Iris pigment epithelial cell (primary cell): ENCODE results near the gene NUDT16L1.

Source experiments
- DNase-seq: peaks from one replicate; pipeline ENCODE4 v3.0.0-alpha.2; 2011; ENCODE audit warnings: low read depth

Gene NUDT16L1

DNA sequence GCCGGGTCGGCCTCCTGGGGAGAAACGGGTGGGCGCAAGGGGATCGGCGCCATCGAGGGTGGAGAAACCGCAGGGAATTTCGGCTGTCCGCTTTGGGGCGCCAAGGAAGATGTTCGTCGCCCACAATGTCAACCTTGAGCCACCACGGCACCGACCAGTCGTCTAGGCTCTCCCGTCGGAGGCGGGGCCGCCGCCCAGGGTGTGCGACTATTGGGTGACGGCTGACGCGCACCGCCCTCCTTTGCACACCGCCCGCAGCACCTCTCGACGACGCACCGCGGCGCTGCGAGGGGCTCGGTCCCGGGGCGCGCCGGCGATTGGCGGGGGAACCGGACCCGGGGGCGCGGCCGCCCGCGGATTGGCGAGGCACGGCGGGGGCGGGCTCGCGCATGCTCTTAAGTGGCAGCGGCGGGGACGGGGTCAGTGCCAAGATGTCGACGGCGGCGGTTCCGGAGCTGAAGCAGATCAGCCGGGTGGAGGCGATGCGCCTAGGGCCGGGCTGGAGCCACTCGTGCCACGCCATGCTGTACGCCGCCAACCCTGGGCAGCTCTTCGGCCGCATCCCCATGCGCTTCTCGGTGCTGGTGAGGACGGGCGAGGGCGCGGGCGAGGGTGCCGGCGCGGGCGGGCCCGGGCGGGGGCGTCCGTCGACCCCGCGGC lies at the start of gene NUDT16L1:
NUDT16L1 (plus strand) TSS at position 267 of the 660 bp plus-strand sequence; CDS start at position 432, 165 bp downstream.
- DNase-seq: peak; percentile 95

DNA sequence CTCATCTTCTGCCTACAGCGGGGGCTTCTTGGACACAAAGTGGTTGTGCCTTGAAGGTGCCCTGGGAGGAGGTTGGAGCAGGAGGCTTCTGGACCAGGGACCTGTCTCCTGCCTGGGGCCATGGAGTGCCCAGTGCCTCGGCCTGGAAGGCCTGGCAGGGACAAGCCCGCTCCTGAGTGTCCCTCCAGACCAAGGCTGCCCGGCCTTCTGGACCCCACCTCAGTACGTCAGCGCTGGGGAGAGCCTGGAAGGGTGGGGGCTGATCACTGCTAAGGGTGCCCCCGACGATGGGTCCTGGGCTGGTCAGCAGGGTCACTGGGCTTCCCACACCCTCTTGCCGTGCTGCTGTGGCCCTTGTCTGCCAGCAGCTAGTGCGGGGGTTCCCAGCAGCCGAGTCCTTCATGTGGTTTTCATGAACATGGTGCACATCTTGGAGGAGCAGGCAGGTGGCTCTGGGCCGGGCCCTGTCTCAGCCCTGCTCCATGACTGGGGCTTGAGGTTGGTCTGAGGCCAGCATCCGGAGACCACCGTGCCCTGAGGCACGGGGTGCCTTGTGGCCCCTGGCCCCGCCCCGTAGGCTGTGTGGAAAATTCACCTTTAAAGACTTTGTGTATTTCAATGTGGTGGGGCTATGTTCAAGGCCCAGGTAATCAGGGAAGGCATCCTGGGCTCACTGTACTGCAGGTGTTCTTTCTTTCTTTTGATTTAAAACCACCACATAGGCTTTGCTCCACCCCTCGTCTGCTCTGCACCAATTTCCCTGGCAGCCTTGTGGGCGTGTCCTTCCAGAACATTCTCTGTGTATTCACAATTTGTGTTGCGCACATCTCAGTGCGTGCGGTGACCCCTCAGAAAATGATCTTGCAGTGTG lies 46.4 kb upstream of the NUDT16L1 start:
- no peak for DNase-seq

DNA sequence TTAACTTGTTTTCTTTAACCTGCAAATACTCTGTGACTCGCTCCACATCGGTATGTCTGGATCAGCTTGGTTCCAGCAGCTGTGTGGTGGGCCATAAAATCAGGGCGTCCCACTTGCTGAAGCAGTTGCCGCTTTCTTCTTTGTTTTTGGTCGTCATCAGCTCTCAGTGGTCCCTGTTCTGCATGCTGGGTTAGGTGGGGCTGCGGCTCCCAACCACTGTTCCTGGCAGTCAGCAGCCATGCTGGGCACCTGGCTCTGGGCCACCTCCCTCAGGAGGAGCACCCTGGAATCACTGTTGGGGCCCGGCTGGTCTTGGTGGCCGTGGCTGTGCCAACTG lies 45.8 kb upstream of the NUDT16L1 start:
- DNase-seq: no peak

DNA sequence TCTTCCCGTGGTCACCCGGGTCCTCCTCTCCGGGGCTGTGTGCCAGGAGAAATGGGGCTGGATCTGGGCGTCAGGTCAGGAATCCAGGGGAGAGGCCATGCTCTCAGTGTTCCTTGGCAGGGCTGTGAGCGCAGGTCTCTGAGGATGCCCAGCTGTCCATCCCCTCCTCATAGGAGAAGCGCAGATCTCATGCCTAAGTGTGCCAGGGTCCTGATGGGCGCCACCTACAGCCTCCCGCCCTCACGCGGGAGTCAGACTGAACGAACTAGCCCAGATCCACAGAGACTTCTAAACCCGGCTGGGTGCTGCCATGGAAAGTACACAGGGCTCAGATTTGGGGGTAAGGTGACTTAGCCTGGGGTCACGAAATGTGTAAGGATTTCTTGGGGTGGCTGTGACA lies 44.4 kb upstream of the NUDT16L1 start:
- DNase-seq: no peak

DNA sequence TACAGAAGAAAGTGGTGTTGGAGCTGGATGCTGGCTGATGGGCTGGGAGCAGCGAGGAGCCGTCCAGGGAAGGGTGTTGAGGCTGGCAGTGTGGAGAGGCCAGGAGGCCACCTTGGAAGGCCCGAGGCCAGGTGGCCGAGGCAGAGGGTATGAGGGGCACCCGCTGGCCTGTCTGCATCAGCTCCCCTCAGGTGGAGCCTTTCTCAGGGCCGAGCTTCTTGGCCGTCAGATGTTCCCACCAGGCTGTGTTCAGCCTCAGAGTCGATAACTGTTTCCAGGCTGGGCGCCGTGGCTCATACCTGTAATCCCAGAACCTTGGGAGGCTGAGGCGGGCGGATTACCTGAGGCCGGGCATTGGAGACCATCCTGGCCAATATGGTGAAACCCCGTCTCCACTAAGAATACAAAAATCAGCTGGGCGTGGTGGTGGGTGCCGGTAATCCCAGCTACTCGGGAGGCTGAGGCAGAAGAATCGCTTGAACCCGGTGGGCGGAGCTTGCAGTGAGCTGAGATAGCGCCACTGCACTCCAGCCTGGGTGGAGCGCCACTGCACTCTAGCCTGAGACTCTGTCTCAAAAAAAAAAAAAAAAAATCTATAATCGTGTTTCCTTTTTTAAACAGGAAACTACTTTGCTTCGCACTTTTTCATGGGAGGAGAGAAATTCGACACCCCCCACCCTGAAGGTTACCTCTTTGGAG lies 43.5 kb upstream of the NUDT16L1 start:
- DNase-seq: no peak

DNA sequence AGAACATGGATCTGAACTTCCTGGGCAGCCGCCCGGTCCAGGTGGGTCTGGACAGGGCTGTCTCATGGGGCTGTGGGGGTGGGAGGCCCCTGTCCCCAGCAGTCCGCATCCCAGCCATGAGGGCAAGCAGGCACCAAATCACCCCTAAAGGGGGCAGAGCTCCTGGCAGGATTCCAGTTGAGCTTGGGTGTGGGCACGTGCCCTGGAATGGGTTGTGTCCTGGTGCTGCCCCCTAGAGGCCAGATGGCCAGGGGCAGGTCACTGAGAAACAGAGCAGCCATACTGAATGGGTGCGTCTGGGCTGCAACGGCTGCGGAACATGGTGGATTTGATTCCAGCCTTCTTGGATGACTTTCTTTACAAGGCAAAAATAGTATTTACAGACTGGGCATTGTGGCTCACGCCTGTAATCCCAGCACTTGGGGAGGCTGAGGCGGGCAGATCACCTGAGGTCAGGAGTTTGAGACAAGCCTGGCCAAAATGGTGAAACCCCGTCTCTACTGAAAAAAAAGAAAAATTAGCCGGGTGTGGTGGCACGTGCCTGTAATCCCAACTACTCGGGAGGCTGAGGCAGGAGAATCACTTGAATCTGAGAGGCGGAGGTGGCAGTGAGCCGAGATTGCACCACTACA lies 42.8 kb upstream of the NUDT16L1 start:
- DNase-seq: peak; percentile 27

DNA sequence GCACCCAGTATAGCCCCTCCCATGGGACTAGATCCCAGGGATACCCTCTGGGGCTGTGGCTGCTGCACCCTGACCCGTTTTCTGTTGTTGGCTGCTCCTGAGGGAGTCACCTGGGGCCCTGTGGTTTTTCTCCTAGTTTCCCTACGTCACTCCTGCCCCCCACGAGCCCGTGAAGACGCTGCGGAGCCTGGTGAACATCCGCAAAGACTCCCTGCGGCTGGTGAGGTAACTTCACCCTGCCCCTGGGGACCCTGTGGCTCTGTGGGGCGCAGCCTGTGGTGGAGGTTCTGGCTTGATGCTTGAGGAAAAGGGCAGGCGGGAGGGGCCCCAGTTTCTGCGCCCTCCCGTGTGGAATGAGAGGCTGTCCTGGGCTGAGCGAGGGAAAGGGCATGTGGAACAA lies 41.5 kb upstream of the NUDT16L1 start:
- DNase-seq: no peak

DNA sequence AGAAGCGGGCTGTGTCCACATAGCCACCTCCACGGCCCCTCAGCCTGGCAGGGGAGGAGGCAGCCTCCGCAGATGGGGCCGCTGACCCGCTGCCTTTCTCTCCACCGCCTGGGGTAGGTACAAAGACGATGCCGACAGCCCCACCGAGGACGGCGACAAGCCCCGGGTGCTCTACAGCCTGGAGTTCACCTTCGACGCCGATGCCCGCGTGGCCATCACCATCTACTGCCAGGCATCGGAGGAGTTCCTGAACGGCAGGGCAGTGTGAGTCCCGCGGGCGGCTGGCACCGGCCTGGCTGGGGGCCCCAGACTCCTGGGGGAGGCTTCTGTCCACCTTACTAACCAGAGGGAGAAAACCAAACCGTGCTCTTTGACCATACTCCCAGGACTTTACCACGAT lies 40.8 kb upstream of the NUDT16L1 start:
- no peak for DNase-seq

DNA sequence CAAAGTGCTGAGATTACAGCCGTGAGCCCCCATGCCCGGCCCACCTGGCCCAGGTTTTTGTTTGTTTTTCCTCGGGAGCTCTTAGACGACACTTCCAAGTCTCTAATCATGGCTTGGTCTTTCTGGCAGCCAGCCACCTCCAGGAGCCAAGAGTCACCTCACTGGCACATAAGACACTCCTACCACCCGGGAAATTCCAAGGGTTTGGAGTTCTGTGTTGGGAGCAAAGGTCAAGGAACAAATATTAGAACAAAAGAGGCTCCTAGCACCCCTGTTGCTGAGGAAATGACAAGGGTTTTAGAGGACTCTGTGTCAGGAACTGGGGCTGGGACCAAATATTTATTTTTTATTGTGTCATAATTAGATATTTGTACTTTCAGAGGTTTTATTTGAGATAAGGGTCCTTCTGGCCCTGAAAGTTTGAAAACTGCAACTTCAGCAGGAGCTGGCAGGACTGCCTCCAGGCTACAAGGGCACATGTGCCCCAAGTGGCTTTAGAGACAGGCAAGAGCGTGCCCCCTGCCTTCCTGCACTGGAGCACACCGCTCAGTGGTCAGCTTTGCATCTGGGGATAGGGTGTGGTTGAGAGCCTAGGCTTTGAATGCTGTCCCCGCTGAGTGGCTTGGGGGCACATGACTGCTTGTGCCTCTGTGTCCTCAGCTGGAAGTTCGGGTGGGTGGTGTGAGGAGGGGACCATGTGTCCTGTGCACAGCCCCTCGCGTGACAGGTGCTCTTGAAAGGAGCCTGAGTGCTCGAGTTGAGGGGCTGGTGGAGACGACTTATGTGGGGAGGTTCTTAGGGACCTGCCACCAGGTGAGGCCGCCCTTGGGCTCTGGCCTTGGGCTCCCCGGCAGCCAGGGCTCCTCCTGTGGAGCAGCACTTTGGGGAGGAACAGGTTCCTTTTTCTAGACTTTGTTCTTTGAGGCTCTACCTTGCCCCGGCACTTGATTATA lies 39.1 kb upstream of the NUDT16L1 start:
- no peak for DNase-seq

DNA sequence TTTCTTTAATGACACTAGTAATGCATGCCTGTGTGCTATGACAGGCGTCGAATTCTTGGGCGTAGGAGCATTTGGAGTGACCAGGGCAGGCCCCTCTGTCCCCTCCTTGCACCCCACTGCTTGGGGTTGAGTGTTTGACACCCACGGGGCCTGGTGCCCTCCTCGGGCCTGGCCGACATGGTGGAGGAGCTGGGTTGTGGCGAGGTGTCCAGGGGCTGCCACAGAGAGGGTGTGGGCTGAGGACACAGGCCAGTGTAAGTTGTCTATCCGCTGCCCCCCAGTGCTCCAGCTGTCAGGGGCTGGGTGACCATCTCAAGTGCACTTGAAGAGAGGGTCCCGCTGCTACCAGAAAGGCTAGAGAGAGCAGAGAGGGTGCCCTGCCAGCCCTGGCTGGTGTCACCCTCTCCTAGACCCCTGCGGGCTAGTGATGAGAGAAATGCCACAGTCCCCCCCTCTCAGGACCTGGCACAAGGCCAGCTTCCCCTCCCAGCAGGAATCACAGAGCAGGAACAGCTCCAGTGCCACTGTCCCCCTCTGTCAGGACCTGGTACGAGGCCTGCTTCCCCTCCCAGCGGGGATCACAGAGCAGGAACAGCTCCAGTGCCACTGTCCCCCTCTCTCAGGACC lies 38.3 kb upstream of the NUDT16L1 start:
- no peak for DNase-seq

DNA sequence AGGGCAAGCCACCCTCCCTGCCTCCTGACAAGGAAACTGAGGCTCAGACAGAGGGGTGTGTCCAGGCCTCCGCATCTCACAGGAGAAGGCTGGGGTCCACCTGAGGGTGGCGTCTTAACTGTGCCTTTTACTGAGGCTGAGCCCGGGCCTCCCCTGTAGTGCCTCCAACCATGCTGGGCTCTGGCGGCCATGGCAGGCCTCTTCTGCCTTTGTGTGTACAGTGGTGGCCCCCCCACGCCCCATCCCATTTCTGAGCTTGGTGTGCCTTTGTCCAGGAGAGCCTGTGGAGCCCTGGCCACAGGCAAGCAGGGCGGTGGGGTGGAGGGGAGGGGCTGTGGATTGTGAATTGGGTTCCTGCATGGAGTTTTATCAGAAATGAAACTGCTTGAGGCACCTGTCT lies 37.6 kb upstream of the NUDT16L1 start:
- no peak for DNase-seq

DNA sequence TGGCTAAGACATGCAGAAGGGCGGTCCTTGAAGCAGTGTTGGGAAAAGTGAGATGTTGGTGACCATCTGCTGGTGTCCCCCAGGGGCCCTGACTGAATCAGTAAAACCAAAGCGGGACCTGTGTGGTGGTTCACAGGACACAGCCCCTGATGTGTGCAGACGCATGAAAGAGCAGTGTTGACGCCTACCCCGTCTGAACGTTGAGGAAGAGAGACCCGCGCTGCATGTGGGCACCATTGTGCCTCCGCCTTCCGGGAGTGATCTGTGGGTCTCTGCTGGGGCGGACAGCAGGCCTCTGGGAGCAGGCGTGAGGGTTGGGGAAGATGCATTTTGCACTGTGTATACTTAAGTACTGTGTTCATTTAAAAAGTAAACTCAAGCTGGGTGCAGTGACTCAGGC lies 37.1 kb upstream of the NUDT16L1 start:
- no peak for DNase-seq

DNA sequence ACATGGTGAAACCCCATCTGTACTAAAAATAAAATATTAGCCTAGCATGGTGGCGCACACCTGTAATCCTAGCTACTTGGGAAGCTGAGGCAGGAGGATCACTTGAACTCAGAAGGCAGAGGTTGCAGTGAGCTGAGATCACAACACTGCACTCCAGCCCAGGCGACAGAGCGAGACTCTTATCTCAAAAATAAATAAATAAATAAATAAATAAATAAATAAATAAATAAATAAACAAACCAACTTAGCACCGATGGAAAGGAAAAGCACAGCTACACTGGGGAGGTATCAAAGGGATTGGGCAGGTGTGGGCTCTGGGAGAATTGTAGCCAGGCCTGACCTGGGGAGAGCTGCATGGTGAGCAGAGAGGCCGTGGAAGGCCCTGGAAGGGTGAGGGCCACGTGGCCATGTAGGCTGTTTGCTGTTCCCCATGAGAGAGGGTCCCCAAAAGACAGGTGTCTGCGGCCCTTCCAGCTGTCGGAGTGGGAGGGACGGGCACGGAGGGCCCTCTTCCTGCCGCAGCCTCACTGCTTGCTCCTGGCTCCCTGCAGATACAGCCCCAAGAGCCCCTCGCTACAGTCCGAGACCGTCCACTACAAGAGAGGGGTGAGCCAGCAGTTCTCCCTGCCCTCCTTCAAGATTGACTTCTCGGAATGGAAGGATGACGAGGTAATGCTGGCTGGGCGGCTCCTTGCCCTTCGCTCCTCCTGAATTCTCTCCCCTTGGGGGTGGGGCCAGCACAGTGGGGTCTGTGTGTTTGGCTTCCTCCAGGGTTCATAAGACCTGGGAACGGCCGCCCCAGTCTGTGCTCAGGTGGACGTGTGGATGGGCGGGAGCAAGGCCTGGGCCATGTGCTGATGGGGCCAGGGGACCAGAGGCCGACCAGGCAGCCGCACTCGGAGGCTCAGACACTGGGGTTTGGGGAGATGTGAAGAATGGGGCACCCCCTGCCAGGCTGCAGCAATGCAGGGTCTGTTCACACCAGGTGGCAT lies 36.4 kb upstream of the NUDT16L1 start:
- no peak for DNase-seq

DNA sequence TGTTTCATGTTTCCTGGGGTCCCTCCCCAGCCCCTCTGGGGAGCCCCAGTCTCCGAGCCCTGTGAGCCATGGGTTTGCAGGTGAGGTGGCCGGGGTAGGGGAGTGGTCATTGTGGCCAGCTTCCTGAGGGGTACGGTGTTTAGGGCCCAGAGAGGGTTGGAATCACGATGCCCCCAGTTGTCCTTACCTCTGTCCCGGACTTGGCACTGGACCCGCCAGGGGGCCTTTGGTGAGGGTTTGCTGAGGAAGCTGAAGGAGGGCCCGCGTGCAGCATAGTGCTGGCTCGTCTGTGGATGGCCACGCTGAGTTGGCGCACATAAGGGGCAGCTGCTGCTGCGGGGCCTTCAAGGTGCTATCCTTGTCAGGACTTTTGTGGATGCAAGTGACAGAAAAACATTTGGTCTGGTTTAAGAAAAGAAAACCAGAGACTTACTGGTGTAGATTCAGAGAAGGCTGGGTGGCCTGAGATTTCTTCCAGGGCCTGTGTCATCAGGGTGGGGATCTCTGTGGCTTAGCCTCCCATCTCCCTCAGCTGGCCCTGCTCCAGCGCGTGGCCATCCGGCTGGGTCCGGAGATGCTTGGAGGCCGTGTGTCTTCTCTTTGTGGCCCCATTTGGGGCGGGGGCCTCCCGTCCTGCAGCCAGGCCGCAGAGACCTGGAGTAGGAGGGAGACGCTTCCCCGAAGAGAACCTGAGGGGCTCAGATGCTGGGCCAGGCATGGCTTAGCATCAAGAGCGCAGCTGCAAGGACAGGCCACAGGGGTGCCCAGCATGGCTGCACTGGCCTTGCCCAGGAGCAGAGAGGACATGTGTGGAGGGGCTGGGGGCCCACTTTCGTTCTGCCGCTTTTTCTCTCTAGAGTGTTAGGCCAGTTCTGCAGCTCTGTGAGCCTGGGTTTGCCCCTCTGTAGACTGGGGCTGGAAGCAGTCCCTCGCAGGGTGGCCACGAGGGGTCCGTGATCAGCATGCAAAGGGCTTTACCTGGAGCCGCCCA lies 33.7 kb upstream of the NUDT16L1 start:
- DNase-seq: no peak

DNA sequence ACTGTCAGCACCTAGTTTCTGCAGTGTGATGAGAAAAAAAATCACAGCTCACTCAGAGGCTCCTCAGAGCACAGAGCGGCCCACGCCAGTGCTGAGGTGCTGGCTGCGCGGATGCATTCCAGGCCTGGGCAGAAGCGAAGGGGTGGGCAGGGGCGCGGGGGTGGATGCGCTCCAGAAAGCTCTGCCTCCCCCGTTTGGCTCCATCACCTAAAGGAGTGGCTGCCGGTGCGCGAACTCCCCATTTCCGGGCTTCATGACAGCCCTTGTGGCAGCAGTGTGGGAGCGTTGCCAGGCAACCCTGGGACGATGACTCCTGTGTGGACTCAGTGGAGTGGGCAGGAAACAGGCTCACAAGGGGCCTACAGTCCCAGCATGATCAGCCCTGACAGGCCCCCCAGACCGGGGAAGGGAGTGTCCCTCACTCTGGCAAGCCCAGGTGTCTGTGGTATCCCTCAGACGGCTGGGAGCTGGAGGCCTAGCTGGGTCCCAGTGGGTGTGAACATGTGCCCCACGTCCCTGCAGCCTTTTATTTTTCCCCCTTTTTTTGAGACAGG lies 32.8 kb upstream of the NUDT16L1 start:
- peak; percentile 65 for DNase-seq

DNA sequence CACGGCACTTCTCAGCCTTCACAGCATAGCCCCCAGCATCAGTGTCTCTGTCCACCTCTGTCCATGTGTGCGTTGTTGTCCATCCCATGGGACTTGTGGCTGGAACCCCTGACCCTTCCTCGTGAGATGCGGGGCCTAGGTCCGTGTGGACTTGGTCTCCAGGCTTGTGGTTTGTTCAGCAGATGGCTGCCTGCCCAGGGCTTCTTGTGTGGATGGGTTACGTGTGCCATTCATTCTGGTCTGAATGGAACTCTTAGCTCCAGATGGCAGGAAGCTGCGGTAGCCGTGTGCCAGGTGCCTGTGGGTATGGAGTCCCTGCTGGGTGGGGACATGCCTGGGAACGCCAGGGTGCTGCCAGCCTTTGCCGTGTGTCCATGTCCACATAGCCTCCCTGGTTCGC lies 31.7 kb upstream of the NUDT16L1 start:
- no peak for DNase-seq

DNA sequence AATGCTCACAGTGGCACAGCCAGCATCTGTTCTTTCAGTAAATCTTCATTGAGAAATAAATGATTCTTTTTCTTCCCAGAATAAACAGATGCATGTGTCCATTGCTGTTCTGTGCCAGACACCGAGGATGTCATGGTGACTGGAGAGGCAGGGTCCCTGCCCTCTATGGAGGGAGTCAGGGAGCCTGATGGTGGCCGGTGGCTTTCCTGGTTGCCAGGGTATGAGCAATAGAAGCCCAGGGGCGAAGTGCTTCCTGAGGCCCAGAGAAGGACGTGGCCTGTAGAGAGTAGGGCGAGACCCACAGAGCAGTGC lies 29.9 kb upstream of the NUDT16L1 start:
- DNase-seq: no peak

DNA sequence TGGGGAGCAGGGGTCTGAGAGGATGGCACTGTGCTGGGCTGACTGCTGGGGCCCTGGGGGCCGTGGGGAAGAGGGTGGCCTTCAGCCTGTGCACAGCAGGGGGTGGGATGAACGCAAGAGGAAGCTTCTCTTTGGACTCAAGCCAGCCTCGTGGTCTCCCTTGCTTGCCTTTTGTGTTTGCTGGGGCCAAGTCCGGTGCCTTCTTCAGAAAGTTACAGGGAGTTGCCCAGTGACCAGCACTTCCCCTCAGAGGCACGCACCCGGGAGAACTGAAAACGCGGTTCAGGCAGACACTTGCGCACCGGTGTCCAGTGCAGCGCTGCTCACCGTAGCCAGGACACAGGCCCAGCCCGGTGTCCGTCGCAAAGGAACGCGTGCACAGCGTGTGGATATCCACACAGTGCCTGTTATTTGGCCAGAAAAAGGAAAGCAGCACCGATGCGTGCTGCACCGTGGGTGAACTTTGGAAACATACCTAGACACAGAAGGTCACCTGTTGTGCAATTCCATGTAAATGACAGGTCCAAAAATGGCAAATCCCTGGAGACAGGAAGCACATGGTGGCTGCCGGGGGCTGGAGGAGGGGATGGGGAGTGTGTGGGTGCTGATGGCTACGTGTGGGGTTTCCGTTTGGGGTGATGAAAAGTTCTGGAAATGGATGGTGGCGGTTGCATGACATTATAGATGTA lies 29.4 kb upstream of the NUDT16L1 start:
- peak; percentile 57 for DNase-seq
